Activated CD4-positive, alpha-beta memory T cell treated with anti-CD3 and anti-CD28 coated beads, Interleukin-2, amount 10 ng/mL, durations not matched to agents 7 days and 5 days (primary cell): ENCODE data around the gene NENF. TPM values are rescaled to one million over a fixed set of nuclear protein-coding genes. Genes with fewer than 3 reads are reported as not detected.
"Not testable (repeated sequence)": the region's sequence is repeated elsewhere in the genome, so short reads cannot be mapped to it uniquely, and the experiment has no call there.

Experiments used
- CTCF ChIA-PET: fragments of 350-600 bp; sonication (Branson Sonifier 250); formaldehyde crosslinking; loops from one replicate; lab custom pipeline; 2021; ENCODE audit warnings: antibody characterized with exemption, inconsistent platforms; lab: Charles Lee
- POLR2A ChIA-PET: fragments of 350-600 bp; sonication (Branson Sonifier 250); formaldehyde crosslinking; loops from one replicate; lab custom pipeline; 2021; ENCODE audit warnings: antibody characterized with exemption; lab: Charles Lee
- DNase-seq: peaks from one replicate; pipeline ENCODE4 v3.0.0-alpha.2; 2020
- H3K27ac Mint-ChIP-seq: one replicate; pipeline ENCODE4 v1.8.0; 2021; ENCODE audit warnings: mild to moderate bottlenecking, mixed read lengths
- H3K27me3 Mint-ChIP-seq: one replicate; pipeline ENCODE4 v1.8.0; 2021; ENCODE audit warnings: mixed read lengths
- H3K36me3 Mint-ChIP-seq: one replicate; pipeline ENCODE4 v1.8.0; 2021; ENCODE audit warnings: low read depth, mixed read lengths
- H3K4me1 Mint-ChIP-seq: one replicate; pipeline ENCODE4 v1.8.0; 2021; ENCODE audit warnings: mixed read lengths
- H3K4me3 Mint-ChIP-seq: one replicate; pipeline ENCODE4 v1.8.0; 2021; ENCODE audit warnings: mild to moderate bottlenecking, mixed read lengths
- H3K9me3 Mint-ChIP-seq: one replicate; pipeline ENCODE4 v1.8.0; 2021; ENCODE audit warnings: mixed read lengths
- total RNA-seq, 2 experiments: library from RNA; stranded (reverse); gene quantifications; one replicate each; pipeline ENCODE4 v1.2.3, GENCODE V29; 2021

Gene NENF
- total RNA-seq = 10 to 100 TPM; 25.6 to 28.5 TPM

- H3K9me3 Mint-ChIP-seq = no peaks in the 10 kb centered on the region
- peaks cover 2% of the 10 kb centered on the region for H3K27me3 Mint-ChIP-seq
- peak; percentile 82 for DNase-seq
- H3K27ac Mint-ChIP-seq = no peak within 1 kb of the TSS
- no peaks in the 10 kb centered on the region for H3K36me3 Mint-ChIP-seq
- peak within 1 kb of the TSS; percentile 74 for H3K4me3 Mint-ChIP-seq
- peaks cover 23% of the 10 kb centered on the region for H3K4me1 Mint-ChIP-seq
- POLR2A ChIA-PET = interaction anchor here (0.7 to 2.2 kb wide), 6 partner anchors 18 to 757 kb away, joined by 3 to 13 read pairs (median 4); partner anchors contain the start of genes DTL, INTS7, NEK2 and PACC1
- CTCF ChIA-PET = interaction anchor here (0.7 to 1.4 kb wide), 6 partner anchors 23 to 752 kb away, joined by 3 to 11 read pairs (median 4); partner anchors contain the start of genes DTL and INTS7
Measured at GRCh38 chr1:212432661-212433576, at the start of gene NENF. Gene NENF, plus strand, starts transcription at chr1:212432920. Its CDS starts 24 bp downstream, at chr1:212432944.

DNA sequence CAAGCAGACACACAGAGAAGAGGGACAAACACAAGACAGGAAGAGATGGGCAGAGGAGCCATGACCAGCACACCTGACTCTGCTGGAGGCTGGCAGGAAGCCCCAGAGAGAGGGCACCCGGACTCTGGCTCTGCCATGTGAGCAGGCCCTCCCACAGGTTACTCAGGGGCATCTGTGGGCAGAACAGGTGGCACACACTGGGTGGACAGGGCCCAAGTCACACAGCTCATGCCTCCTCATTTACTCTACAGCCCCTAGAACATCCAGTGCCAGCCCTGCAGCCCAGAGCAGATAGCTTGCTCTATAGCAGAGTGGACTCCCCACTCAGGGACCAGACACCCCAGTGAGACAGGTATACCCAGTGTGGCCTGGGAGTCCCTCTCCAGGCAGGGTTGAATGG lies 46.7 kb upstream of the NENF start:
- ChIA-PET POLR2A (no interaction called here), CTCF (interaction anchor here (0.7 kb wide), 1 partner anchor 70 kb away, joined by 3 read pairs; no protein-coding TSS in a partner anchor)
- no peak for DNase-seq
- H3K27me3 Mint-ChIP-seq = no peaks in the 10 kb centered on the region
- H3K9me3 Mint-ChIP-seq = peaks cover 3% of the 10 kb centered on the region
- peaks cover 64% of the 10 kb centered on the region for H3K36me3 Mint-ChIP-seq
- no peak overlapping the region for H3K27ac Mint-ChIP-seq
- H3K4me1 Mint-ChIP-seq = no peaks in the 10 kb centered on the region
- no peak overlapping the region for H3K4me3 Mint-ChIP-seq

DNA sequence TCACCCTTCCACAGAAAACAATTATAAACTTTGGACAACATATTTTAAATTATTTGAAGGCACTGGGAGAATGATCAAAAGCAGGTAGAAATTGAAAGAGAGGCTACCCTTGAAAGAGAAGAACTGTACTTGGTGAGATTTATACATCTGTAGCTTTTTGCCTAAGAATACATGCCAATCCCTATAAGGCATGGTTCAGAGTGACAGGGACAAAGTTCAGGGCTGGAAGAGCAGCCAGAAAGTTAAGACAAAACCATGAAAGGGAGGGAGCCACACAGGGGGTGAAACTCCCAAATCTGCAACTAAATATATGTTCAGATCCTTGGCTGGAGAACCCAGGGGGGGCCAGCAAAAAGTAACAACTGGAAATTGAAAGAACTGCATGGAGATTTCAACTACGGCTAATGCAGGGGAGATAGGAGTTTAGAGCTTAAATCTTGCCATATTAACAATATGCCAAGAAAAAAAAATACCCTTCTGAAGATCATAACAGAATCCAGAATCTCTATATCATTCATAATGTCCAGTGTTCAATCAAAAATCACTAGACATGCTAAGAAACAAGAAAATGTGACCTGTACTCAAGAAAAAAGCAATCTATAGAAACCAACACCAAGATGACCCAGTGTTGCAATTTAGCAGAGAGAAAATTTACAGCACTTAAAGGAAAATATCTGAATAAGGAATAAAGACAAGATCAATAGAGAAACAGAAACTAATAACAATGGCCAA lies 43.6 kb upstream of the NENF start:
- Mint-ChIP-seq H3K27me3 (no peaks in the 10 kb centered on the region), H3K4me3 (no peak overlapping the region), H3K27ac (no peak overlapping the region), H3K4me1 (no peaks in the 10 kb centered on the region), H3K9me3 (peaks cover 12% of the 10 kb centered on the region), H3K36me3 (peaks cover 75% of the 10 kb centered on the region)
- no peak for DNase-seq
- ChIA-PET CTCF (no interaction called here), POLR2A (no interaction called here)

DNA sequence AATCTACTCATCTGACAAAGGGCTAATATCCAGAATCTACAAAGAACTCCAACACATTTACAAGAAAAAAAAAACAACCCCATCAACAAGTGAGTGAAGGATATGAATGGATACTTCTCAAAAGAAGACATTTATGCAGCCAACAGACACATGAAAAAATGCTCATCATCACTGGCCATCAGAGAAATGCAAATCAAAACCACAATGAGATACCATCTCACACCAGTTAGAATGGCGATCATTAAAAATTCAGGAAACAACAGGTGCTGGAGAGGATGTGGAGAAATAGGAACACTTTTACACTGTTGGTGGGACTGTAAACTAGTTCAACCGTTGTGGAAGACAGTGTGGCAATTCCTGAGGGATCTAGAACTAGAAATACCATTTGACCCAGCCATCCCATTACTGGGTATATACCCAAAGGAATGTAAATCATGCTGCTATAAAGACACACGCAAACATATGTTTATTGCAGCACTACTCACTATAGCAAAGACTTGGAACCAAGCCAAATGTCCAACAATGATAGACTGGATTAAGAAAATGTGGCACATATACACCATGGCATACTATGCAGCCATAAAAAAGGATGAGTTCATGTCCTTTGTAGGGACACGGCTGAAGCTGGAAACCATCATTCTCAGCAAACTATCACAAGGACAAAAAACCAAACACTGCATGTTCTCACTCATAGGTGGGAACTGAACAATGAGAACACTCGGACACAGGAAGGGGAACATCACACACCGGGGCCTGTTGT lies 36.9 kb upstream of the NENF start:
- DNase-seq, H3K4me1 Mint-ChIP-seq: not testable (repeated sequence)
- POLR2A ChIA-PET = interaction anchor here (0.7 kb wide), 1 partner anchor 582 kb away, joined by 3 read pairs; no protein-coding TSS in a partner anchor

DNA sequence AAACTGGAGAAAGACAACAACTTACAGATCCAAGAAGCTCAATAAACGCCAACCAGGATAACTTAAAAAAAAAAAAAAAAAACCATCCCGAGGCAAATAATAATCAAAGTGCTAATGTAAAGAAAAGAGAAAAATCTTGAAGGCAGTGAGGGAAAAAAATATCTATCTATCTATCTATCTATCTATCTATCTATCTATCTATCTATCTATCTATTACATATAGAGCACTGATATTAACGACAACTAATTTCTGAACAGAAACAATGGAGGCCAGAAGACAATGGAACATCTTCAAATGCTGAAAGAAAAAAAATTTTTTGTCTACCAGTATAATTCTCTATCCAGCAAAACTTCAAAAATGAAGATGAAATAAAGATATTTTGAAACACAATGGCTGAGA lies 36.1 kb upstream of the NENF start:
- ChIA-PET CTCF (interaction anchor here (0.7 to 2.9 kb wide), 3 partner anchors 60 to 364 kb away, joined by 3 to 15 read pairs (median 5); partner anchors contain the start of genes DTL and INTS7), POLR2A (interaction anchor here (0.7 kb wide), 1 partner anchor 581 kb away, joined by 3 read pairs; no protein-coding TSS in a partner anchor)
- H3K4me3 Mint-ChIP-seq = no peak overlapping the region
- DNase-seq = no peak
- peaks cover 56% of the 10 kb centered on the region for H3K36me3 Mint-ChIP-seq
- H3K27ac Mint-ChIP-seq = no peak overlapping the region
- peaks cover 25% of the 10 kb centered on the region for H3K9me3 Mint-ChIP-seq
- no peaks in the 10 kb centered on the region for H3K4me1 Mint-ChIP-seq
- no peaks in the 10 kb centered on the region for H3K27me3 Mint-ChIP-seq

More for the DNA sequence above, 36.9 kb upstream of the NENF start:
- H3K4me3 Mint-ChIP-seq, H3K27ac Mint-ChIP-seq, H3K27me3 Mint-ChIP-seq: not testable (repeated sequence)
- CTCF ChIA-PET = interaction anchor here (0.7 kb wide), 1 partner anchor 363 kb away, joined by 5 read pairs; no protein-coding TSS in a partner anchor
- peaks cover 28% of the 10 kb centered on the region for H3K9me3 Mint-ChIP-seq
- peaks cover 64% of the 10 kb centered on the region for H3K36me3 Mint-ChIP-seq

- Mint-ChIP-seq H3K9me3 (peaks cover 25% of the 10 kb centered on the region), H3K27me3 (no peaks in the 10 kb centered on the region), H3K4me3 (no peak overlapping the region), H3K36me3 (peaks cover 56% of the 10 kb centered on the region), H3K27ac (no peak overlapping the region), H3K4me1 (peaks cover under 1% of the 10 kb centered on the region)
- POLR2A ChIA-PET = no interaction called here
- CTCF ChIA-PET = interaction anchor here (1.0 to 2.9 kb wide), 2 partner anchors 60 to 362 kb away, joined by 3 to 15 read pairs; partner anchors contain the start of genes DTL and INTS7
- no peak for DNase-seq
Measured at GRCh38 chr1:212397171-212397570, 35.5 kb upstream of the NENF start.

DNA sequence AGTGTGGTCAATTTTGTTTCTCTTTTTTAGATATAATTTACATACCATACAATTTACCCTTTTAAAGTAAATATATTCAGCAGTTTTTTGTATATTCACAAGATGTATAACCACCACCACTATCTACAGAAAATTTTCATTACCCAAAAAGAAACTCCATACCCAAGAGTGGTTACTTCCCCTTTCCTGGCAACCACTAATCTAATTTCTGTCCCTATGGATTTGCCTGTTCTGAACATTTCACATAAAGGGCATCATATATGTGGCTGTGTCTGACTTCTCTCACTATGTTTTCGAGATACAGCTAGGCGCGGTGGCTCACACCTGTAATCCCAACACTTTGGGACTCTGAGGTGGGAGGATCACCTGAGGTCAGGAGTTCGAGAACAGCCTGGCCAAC lies 31.7 kb upstream of the NENF start:
- H3K4me3 Mint-ChIP-seq = no peak overlapping the region
- no peaks in the 10 kb centered on the region for H3K27me3 Mint-ChIP-seq
- DNase-seq = no peak
- POLR2A ChIA-PET = no interaction called here
- CTCF ChIA-PET = interaction anchor here (0.6 kb wide), 1 partner anchor 407 kb away, joined by 3 read pairs; no protein-coding TSS in a partner anchor
- H3K27ac Mint-ChIP-seq = no peak overlapping the region
- peaks cover 7% of the 10 kb centered on the region for H3K4me1 Mint-ChIP-seq
- peaks cover 14% of the 10 kb centered on the region for H3K9me3 Mint-ChIP-seq
- peaks cover 60% of the 10 kb centered on the region for H3K36me3 Mint-ChIP-seq

DNA sequence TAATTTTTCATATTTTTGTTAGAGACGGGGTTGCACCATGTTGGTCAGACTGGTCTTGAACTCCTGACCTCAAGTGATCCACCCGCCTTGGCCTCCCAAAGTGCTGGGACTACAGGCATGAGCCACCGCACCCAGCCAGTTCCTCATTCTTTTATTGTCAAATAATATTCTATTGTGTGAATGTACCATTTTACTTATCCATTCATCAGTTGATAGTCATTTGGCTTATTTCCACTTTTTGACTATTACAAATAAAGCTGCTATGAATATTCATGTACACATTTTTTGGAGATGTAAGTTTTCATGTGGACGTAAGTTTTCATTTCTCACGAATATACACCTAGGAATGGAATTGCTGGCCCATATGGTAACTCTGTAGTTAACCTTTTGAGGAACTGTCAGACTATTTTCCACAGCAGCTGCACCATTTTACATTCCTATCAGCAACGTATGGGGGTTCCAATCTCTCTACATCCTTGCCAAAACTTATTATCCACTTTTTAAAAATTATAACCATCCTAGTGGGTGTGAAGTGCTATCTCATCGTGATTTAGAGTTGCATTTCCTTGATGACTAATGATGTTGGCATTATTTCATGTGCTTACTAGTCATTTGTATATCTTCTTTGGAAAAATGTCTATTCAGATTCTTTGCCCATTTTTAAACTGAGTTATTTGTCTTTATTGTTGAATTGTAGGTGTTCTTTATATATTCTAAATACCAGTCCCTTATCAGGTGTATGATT lies 30.7 kb upstream of the NENF start:
- H3K27me3 Mint-ChIP-seq = no peaks in the 10 kb centered on the region
- H3K27ac Mint-ChIP-seq = no peak overlapping the region
- H3K4me3 Mint-ChIP-seq = no peak overlapping the region
- no peak for DNase-seq
- POLR2A ChIA-PET = no interaction called here
- H3K36me3 Mint-ChIP-seq = peaks cover 55% of the 10 kb centered on the region
- H3K9me3 Mint-ChIP-seq = peaks cover 7% of the 10 kb centered on the region
- CTCF ChIA-PET = no interaction called here
- H3K4me1 Mint-ChIP-seq = peaks cover 7% of the 10 kb centered on the region

DNA sequence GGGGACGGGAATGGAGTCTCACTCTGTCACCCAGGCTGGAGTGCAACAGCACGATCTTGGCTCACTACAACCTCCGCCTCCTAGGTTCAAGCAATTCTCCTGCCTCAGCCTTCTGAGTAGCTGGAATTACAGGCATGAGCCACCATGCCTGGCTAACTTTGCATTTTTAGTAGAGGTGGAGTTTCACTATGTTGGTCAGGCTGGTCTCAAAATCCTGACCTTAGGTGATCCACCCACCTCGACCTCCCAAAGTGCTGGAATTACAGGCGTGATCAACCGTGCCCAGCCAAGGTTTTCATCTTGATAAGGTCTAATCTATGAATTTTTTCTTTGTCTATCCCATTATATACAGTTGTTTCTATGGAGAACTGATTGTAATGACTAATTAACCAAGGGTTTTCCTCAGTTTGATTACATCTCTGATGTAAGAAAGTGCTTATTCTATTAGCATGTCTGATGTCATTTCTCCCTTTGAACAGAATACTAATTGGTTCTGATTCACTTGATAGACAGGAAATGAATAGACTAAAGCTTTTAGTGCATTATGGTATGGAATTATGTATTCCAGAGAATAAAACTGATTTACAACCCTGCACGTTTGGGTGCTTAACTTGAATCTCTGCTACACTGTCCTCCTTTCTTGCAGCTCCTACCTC lies 29.9 kb upstream of the NENF start:
- CTCF ChIA-PET = no interaction called here
- DNase-seq = no peak
- Mint-ChIP-seq H3K4me3 (no peak overlapping the region), H3K36me3 (peaks cover 52% of the 10 kb centered on the region), H3K4me1 (peaks cover 7% of the 10 kb centered on the region), H3K27me3 (no peaks in the 10 kb centered on the region), H3K27ac (no peak overlapping the region), H3K9me3 (peaks cover 2% of the 10 kb centered on the region)
- POLR2A ChIA-PET = no interaction called here

- Mint-ChIP-seq H3K27me3 (no peaks in the 10 kb centered on the region), H3K27ac (no peak overlapping the region), H3K4me3 (no peak overlapping the region), H3K4me1 (peaks cover 26% of the 10 kb centered on the region), H3K9me3 (no peaks in the 10 kb centered on the region), H3K36me3 (peaks cover 49% of the 10 kb centered on the region)
- ChIA-PET POLR2A (no interaction called here), CTCF (no interaction called here)
- no peak for DNase-seq
Measured at GRCh38 chr1:212410231-212410820, 22.4 kb upstream of the NENF start.

DNA sequence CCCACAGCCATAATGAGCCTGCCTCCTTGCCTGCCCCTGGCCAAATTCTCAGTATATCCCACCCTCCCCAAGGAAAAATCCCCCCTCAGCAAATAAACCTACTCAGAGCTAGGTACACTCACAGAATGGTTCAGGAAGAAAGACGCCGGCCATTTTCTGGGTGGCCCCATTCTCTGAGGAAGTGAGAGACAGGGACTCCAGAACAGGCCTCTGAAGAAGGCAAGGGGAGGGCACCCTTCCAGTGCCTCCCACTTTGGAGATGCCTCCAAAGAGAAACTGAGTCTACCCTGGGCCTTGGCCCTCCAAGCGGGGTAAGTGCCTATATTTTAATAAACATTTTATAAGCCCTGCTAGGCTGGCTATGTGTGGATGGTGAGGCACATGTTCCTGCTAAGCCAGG lies 20.3 kb upstream of the NENF start:
- ChIA-PET POLR2A (no interaction called here), CTCF (no interaction called here)
- H3K4me1 Mint-ChIP-seq = peaks cover 26% of the 10 kb centered on the region
- DNase-seq = no peak
- H3K4me3 Mint-ChIP-seq = peak overlapping the region; percentile 98
- H3K9me3 Mint-ChIP-seq = no peaks in the 10 kb centered on the region
- H3K27me3 Mint-ChIP-seq = no peaks in the 10 kb centered on the region
- no peak overlapping the region for H3K27ac Mint-ChIP-seq
- H3K36me3 Mint-ChIP-seq = peaks cover 43% of the 10 kb centered on the region
